HepG2 (cell line): ENCODE measurements around the gene FGGY. TPM values are rescaled to one million over a fixed set of nuclear protein-coding genes. Genes with fewer than 3 reads are reported as not detected.
A peak's percentile ranks its signal among the peaks of the same experiment; 100 is the strongest.

Experiments used
- IRF9 ChIP-seq: sonication (generic); formaldehyde crosslinking; IDR thresholded peaks from 2 replicates; pipeline ENCODE4 v1.8.0; 2022; ENCODE audit warnings: missing genetic modification reagents, mild to moderate bottlenecking, borderline replicate concordance
- IRX3 ChIP-seq: sonication (generic); formaldehyde crosslinking; IDR thresholded peaks from 2 replicates; pipeline ENCODE4 v1.8.1; 2023; ENCODE audit warnings: mild to moderate bottlenecking, low read depth, missing genetic modification reagents, borderline replicate concordance
- NR3C1 ChIP-seq: sonication (generic); formaldehyde crosslinking; IDR thresholded peaks from 2 replicates; pipeline ENCODE4 v1.4.0; 2020; ENCODE audit warnings: missing genetic modification reagents
- TEAD3 ChIP-seq: optimal IDR thresholded peaks from 2 replicates; pipeline ENCODE3; 2016; ENCODE audit warnings: borderline replicate concordance
- ZBTB3 ChIP-seq: sonication (generic); formaldehyde crosslinking; IDR thresholded peaks from 2 replicates; pipeline ENCODE4 v1.4.0; 2020; ENCODE audit warnings: low read depth, mild to moderate bottlenecking, moderate library complexity, missing genetic modification reagents, borderline replicate concordance
- ZFAT ChIP-seq: sonication (generic); formaldehyde crosslinking; conservative IDR thresholded peaks from 2 replicates; pipeline ENCODE4 v1.8.1; 2023; ENCODE audit warnings: missing genetic modification reagents, inconsistent platforms
- ZMAT5 ChIP-seq: sonication (generic); formaldehyde crosslinking; IDR thresholded peaks from 2 replicates; pipeline ENCODE4 v1.5.0; 2020; ENCODE audit warnings: mild to moderate bottlenecking, low read depth, missing genetic modification reagents, borderline replicate concordance
- ZNF12 ChIP-seq: sonication (generic); formaldehyde crosslinking; IDR thresholded peaks from 2 replicates; pipeline ENCODE4 v1.5.0; 2020; ENCODE audit warnings: missing genetic modification reagents
- ZNF83 ChIP-seq: sonication (generic); formaldehyde crosslinking; IDR thresholded peaks from 2 replicates; pipeline ENCODE4 v1.4.0; 2020; ENCODE audit warnings: missing genetic modification reagents, mild to moderate bottlenecking, borderline replicate concordance
- ZSCAN22 ChIP-seq: sonication (generic); formaldehyde crosslinking; IDR thresholded peaks from 2 replicates; pipeline ENCODE4 v1.4.0; 2020; ENCODE audit warnings: mild to moderate bottlenecking, missing genetic modification reagents
- ZXDC ChIP-seq: sonication (generic); formaldehyde crosslinking; IDR thresholded peaks from 2 replicates; pipeline ENCODE4 v1.5.0; 2020; ENCODE audit warnings: mild to moderate bottlenecking, missing genetic modification reagents
- polyA plus RNA-seq, 8 experiments: library from polyadenylated mRNA; depleted of rRNA in 3 of 8; stranded (reverse) in 7 of 8; unstranded in 1 of 8; fragments of >200 nt; fragmentation: Illumina TruSeq in 4 of 8; extraction: Trizol in 4 of 8; gene quantifications; 2 replicates each; pipeline versions ENCODE4 v1.2.1 to v1.2.3, GENCODE V29; 2011 to 2016; ENCODE audit warnings: low read depth in 4 of 8, missing spikeins in 1 of 8, mixed read lengths in 1 of 8; ENCODE audit not compliant: insufficient read depth in 1 of 8
- total RNA-seq, 5 experiments: library from RNA; depleted of rRNA; stranded (reverse); fragments of >200 nt; fragmentation: Illumina TruSeq; extraction: Trizol; gene quantifications; 2 replicates each; pipeline ENCODE4 v1.2.3, GENCODE V29; 2016; ENCODE audit warnings: low read depth in 1 of 5
- TF ChIP-seq, protein P1 (sequence below): sonication (generic); formaldehyde crosslinking; conservative IDR thresholded peaks from 2 replicates; pipeline ENCODE4 v1.4.0; 2020; ENCODE audit warnings: mild to moderate bottlenecking, missing genetic modification reagents, moderate library complexity
- TF ChIP-seq, protein P2 (sequence below): sonication (generic); formaldehyde crosslinking; IDR thresholded peaks from 2 replicates; pipeline ENCODE4 v1.4.0; 2020; ENCODE audit warnings: mild to moderate bottlenecking, low read depth, missing genetic modification reagents
- TF ChIP-seq, protein P3 (sequence below): sonication (generic); formaldehyde crosslinking; IDR thresholded peaks from 2 replicates; pipeline ENCODE4 v1.4.0; 2020; ENCODE audit warnings: mild to moderate bottlenecking, missing genetic modification reagents
- TF ChIP-seq, protein P4 (sequence below): sonication (generic); formaldehyde crosslinking; IDR thresholded peaks from 2 replicates; pipeline ENCODE4 v1.5.0; 2020; ENCODE audit warnings: missing genetic modification reagents, mild to moderate bottlenecking, borderline replicate concordance

Gene FGGY
- total and polyA plus RNA-seq, 2 of the 13 experiments (the other 11 are each of a cell fraction or from before 2014, with no cell fraction given): 15.7 to 27.5 TPM

- TF ChIP-seq, protein P1, sequence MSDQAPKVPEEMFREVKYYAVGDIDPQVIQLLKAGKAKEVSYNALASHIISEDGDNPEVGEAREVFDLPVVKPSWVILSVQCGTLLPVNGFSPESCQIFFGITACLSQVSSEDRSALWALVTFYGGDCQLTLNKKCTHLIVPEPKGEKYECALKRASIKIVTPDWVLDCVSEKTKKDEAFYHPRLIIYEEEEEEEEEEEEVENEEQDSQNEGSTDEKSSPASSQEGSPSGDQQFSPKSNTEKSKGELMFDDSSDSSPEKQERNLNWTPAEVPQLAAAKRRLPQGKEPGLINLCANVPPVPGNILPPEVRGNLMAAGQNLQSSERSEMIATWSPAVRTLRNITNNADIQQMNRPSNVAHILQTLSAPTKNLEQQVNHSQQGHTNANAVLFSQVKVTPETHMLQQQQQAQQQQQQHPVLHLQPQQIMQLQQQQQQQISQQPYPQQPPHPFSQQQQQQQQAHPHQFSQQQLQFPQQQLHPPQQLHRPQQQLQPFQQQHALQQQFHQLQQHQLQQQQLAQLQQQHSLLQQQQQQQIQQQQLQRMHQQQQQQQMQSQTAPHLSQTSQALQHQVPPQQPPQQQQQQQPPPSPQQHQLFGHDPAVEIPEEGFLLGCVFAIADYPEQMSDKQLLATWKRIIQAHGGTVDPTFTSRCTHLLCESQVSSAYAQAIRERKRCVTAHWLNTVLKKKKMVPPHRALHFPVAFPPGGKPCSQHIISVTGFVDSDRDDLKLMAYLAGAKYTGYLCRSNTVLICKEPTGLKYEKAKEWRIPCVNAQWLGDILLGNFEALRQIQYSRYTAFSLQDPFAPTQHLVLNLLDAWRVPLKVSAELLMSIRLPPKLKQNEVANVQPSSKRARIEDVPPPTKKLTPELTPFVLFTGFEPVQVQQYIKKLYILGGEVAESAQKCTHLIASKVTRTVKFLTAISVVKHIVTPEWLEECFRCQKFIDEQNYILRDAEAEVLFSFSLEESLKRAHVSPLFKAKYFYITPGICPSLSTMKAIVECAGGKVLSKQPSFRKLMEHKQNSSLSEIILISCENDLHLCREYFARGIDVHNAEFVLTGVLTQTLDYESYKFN (CRISPR knock-in tag): peak; percentile 72
- TF ChIP-seq IRX3 (CRISPR knock-in tag) (no peak), ZXDC (CRISPR knock-in tag) (peak; percentile 82; the same call in 1 of the 2 replicates), IRF9 (CRISPR knock-in tag) (peak; percentile 50; the same call in 1 of the 2 replicates), TEAD3 (CRISPR knock-in tag) (peak; percentile 51), NR3C1 (CRISPR knock-in tag) (no peak), ZMAT5 (CRISPR knock-in tag) (no peak), ZFAT (CRISPR knock-in tag) (no peak), ZBTB3 (CRISPR knock-in tag) (no peak), ZNF83 (CRISPR knock-in tag) (0 out of 2 replicates have a peak, but pooled peaks have one; percentile 10), ZNF12 (0 out of 2 replicates have a peak, but pooled peaks have one; percentile 17), ZSCAN22 (peak; percentile 21)
- TF ChIP-seq, protein P2, sequence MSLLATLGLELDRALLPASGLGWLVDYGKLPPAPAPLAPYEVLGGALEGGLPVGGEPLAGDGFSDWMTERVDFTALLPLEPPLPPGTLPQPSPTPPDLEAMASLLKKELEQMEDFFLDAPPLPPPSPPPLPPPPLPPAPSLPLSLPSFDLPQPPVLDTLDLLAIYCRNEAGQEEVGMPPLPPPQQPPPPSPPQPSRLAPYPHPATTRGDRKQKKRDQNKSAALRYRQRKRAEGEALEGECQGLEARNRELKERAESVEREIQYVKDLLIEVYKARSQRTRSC (CRISPR knock-in tag): no peak
- TF ChIP-seq, protein P3, sequence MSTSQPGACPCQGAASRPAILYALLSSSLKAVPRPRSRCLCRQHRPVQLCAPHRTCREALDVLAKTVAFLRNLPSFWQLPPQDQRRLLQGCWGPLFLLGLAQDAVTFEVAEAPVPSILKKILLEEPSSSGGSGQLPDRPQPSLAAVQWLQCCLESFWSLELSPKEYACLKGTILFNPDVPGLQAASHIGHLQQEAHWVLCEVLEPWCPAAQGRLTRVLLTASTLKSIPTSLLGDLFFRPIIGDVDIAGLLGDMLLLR (CRISPR knock-in tag): no peak
- TF ChIP-seq, protein P4, sequence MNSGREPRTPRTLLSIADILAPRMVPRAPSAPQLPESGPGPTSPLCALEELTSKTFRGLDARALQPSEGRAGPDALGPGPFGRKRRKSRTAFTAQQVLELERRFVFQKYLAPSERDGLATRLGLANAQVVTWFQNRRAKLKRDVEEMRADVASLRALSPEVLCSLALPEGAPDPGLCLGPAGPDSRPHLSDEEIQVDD (CRISPR knock-in tag): no peak
Observed at GRCh38 chr1:59296358-59297256, at the start of gene FGGY (continued).
